Endothelial cell of umbilical vein (primary cell): ENCODE data around the gene TGIF1.
"Not testable (repeated sequence)": the region's sequence is repeated elsewhere in the genome, so short reads cannot be mapped to it uniquely, and the experiment has no call there.

Experiments used
- EZH2 ChIP-seq: IDR thresholded peaks from 2 replicates; pipeline ENCODE4 v1.6.1; 2012; ENCODE audit warnings: borderline replicate concordance, low read depth, mild to moderate bottlenecking, moderate library complexity, low read length, inconsistent platforms; ENCODE audit not compliant: severe bottlenecking
- FOS ChIP-seq: IDR thresholded peaks from 2 replicates; pipeline ENCODE4 v1.6.1; 2011; ENCODE audit warnings: mild to moderate bottlenecking, low read length, moderate library complexity, borderline replicate concordance; ENCODE audit not compliant: insufficient read depth
- MAX ChIP-seq: IDR thresholded peaks from 2 replicates; pipeline ENCODE4 v1.6.1; 2011; ENCODE audit not compliant: insufficient read depth, insufficient read length
- MYC ChIP-seq: IDR thresholded peaks from one replicate; pipeline ENCODE4 v1.6.1; 2011; ENCODE audit warnings: mild to moderate bottlenecking, low read depth, low read length
- TF ChIP-seq, protein P1 (sequence below), 2 donors: IDR thresholded peaks; 1 replicate in 1 of 2; 2 replicates in 1 of 2; pipeline ENCODE4 v1.5.1; 2011; ENCODE audit warnings: low read length in 2 of 2, mild to moderate bottlenecking in 2 of 2, moderate library complexity in 2 of 2, control low read depth in 1 of 2, inconsistent platforms in 1 of 2, low read depth in 1 of 2; ENCODE audit not compliant: insufficient read depth in 1 of 2; ENCODE audit errors: extremely low read depth in 1 of 2

- TF ChIP-seq, protein P1, sequence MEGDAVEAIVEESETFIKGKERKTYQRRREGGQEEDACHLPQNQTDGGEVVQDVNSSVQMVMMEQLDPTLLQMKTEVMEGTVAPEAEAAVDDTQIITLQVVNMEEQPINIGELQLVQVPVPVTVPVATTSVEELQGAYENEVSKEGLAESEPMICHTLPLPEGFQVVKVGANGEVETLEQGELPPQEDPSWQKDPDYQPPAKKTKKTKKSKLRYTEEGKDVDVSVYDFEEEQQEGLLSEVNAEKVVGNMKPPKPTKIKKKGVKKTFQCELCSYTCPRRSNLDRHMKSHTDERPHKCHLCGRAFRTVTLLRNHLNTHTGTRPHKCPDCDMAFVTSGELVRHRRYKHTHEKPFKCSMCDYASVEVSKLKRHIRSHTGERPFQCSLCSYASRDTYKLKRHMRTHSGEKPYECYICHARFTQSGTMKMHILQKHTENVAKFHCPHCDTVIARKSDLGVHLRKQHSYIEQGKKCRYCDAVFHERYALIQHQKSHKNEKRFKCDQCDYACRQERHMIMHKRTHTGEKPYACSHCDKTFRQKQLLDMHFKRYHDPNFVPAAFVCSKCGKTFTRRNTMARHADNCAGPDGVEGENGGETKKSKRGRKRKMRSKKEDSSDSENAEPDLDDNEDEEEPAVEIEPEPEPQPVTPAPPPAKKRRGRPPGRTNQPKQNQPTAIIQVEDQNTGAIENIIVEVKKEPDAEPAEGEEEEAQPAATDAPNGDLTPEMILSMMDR (IDR thresholded peaks at IDR 0.05; ENCODE audit: extremely low read depth in 1 of 2, insufficient read depth in 1 of 2, low read depth in 1 of 2, low read length in 2 of 2) = not testable (repeated sequence)
- TF ChIP-seq MYC, EZH2, MAX, FOS: not testable (repeated sequence)
Measured at GRCh38 chr18:3412528-3412927, 37.4 kb upstream of the TGIF1 start.
